ENCODE measurements around the gene HAND1.

The HAND1 gene

GRCh38 chr5:154447089-154447725, 30.8 kb downstream of the HAND1 start:
- no peak for TF ChIP-seq CTCF (IDR thresholded peaks at IDR 0.05)
- H3K27me3 ChIP-seq, result no peaks in the 10 kb centered on the region
- peak overlapping the region; percentile 86 to 91 for H3K27ac ChIP-seq
- no peaks in the 10 kb centered on the region for H3K9me3 ChIP-seq
- peak overlapping the region; percentile 89 to 98 for H3K4me3 ChIP-seq
- H3K36me3 ChIP-seq, result peaks cover 17 to 21% (median 17%) of the 10 kb centered on the region in 3 donors
- DNase-seq, result no peak
- peaks cover 0 to 38% (median 29%) of the 10 kb centered on the region in 4 donors for H3K4me1 ChIP-seq
- intact Hi-C loops (cut with DNase I; ENCODE audit: low total_unique reads), result no loop called here

- Histone ChIP-seq H3K36me3 (peaks cover 9 to 21% (median 11%) of the 10 kb centered on the region in 3 donors), H3K4me1 (peaks cover 0 to 38% (median 29%) of the 10 kb centered on the region in 4 donors), H3K27ac (peak overlapping the region; percentile 86 to 91), H3K4me3 (peak overlapping the region; percentile 89 to 98), H3K27me3 (no peaks in the 10 kb centered on the region), H3K9me3 (no peaks in the 10 kb centered on the region)
- no peak for TF ChIP-seq CTCF (IDR thresholded peaks at IDR 0.05)
- peak; percentile 71 to 75 for DNase-seq
- intact Hi-C loops (cut with DNase I; ENCODE audit: low total_unique reads), result no loop called here
Measured at GRCh38 chr5:154446195-154447088, 31.6 kb downstream of the HAND1 start.

GRCh38 chr5:154445422-154446194, 32.4 kb downstream of the HAND1 start, which contains the start of gene SAP30L:
Gene SAP30L, plus strand, starts transcription at chr5:154445997. Its CDS starts 608 bp downstream, at chr5:154446605.
- peak within 1 kb of the TSS; percentile 89 to 98 for H3K4me3 ChIP-seq
- peaks cover 0 to 38% (median 29%) of the 10 kb centered on the region in 4 donors for H3K4me1 ChIP-seq
- peaks cover under 1 to 21% (median 10%) of the 10 kb centered on the region in 3 donors for H3K36me3 ChIP-seq
- no peak for TF ChIP-seq CTCF (IDR thresholded peaks at IDR 0.05)
- H3K27ac ChIP-seq, result peak within 1 kb of the TSS; percentile 86 to 91
- no peaks in the 10 kb centered on the region for H3K27me3 ChIP-seq
- peak; percentile 96 to 98 for DNase-seq
- intact Hi-C loops (cut with DNase I; ENCODE audit: low total_unique reads), result no loop called here
- no peaks in the 10 kb centered on the region for H3K9me3 ChIP-seq

DNA sequence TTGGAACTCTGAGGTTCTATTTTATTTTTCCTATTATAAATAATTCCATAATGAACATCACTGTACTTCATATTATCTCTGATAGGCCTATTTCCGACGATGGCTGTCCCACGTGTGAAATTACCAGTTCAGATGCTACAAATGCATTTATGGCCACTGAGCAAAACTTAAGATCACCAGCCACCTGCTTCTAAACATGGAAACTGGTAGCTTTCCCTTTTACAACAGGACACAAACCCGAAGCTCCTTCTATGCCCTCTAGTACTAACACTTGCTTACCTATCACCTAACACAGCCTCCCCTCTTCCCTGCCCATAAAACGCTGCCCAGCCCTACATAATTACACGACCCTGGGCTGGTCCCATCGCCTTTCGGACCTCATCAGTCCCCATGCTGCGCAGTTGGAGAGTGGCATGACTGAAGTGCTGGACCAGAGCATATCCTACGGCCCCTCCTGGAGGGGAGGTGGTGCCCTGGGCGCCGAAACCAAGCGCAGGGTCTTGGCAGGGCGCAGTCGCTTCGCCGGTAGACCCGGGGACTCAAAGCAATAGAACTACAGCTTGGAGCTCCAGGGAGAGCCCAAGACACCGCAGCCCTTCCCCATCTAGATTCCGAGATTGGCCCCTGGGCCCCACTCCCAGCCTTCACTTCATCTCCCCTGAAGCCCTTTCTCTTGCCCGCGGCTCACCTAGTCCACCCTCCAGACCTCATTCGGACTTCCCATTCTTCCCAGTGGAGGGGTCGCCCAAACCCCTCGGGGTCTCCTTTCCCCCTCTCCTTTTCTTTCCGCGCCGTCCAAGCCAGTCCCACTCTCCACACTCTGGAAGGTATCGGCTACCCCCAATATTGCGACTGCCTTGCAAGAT, 33.2 kb downstream of the HAND1 start:
- Histone ChIP-seq H3K9me3 (no peaks in the 10 kb centered on the region), H3K27me3 (no peaks in the 10 kb centered on the region), H3K4me1 (peaks cover 0 to 38% (median 28%) of the 10 kb centered on the region in 4 donors), H3K27ac (peak overlapping the region; percentile 86 to 91), H3K4me3 (peak overlapping the region; percentile 89 to 98), H3K36me3 (peaks cover 0 to 28% (median 10%) of the 10 kb centered on the region in 3 donors)
- DNase-seq, result peak in 1 of 2 donors; percentile 68
- intact Hi-C loops (cut with DNase I; ENCODE audit: low total_unique reads), result no loop called here
- no peak for TF ChIP-seq CTCF (IDR thresholded peaks at IDR 0.05)

Measured in tibial artery (tissue), 4 donors.